Activated effector memory CD4-positive, alpha-beta T cell treated with Interleukin-2 at 50 U/mL for 16 hours (primary cell): ENCODE measurements around the gene SRPK2.
"Not testable (repeated sequence)": the region's sequence is repeated elsewhere in the genome, so short reads cannot be mapped to it uniquely, and the experiment has no call there.

ENCODE experiments used
- DNase-seq: peaks from one replicate; pipeline ENCODE4 v3.0.0-alpha.2; 2020

SRPK2 gene

GRCh38 chr7:105369944-105370343 is 18.8 kb downstream of the SRPK2 start:
- no peak for DNase-seq

DNA sequence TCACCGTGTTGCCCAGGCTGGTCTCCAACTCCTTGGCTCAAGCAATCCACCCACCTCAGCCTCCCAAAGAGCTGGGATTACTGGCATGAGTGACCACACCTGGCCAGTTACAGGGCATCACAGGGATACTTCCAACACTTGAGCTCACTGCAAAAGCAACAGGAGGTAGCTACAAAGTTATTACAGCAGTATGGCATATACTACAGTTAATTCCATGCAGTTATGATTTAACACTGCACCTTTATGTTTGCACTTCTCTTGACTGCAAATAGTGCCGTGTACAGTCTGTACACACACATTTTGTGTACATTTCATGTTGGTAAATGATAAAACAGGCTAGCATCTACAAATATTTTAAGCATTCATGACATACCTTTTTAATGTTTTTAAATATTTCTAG is 21.3 kb downstream of the SRPK2 start:
- DNase-seq, result no peak

DNA sequence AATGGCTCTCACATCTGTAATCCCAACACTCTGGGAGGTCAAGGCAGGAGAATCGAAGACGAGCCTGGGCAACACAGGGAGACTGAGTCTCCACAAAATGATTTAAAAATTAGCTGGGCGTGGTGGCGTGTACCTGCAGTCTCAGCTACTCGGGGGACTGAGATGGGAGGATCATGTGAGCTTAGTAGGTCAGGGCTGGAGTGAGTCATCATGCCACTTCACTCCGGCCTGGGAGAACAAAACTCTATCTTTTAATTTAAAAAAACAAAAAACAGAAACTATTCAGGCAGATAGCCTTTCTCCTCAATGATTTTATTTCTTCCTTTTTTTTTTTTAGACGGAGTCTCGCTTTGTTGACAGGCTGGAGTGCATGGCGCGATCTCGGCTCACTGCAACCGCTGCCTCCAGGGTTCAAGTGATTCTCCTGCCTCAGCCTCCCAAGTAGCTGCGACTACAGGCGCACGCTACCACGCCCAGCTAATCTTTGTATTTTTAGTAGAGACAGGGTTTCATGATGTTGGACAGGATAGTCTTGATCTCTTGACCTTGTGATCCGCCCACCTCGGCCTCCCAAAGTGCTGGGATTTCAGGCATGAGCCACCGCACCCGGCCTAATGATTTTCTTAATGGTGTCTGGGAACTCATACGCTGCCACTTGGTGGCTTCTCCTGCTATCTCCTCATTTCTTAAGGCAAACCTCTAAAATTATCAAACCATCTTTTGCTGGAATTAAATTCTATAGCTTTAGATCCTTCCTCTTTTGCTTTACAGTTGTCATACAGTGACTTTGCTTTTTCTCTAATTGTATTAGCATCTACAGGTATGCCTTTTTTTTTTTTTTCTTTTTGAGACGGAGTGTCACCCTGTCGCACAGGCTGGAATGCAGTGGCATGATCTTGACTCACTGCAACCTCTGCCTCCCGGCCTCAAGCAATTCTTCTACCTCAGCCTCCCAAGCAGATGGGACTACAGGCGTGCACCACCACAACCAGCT is 22.9 kb downstream of the SRPK2 start:
- DNase-seq, result no peak

DNA sequence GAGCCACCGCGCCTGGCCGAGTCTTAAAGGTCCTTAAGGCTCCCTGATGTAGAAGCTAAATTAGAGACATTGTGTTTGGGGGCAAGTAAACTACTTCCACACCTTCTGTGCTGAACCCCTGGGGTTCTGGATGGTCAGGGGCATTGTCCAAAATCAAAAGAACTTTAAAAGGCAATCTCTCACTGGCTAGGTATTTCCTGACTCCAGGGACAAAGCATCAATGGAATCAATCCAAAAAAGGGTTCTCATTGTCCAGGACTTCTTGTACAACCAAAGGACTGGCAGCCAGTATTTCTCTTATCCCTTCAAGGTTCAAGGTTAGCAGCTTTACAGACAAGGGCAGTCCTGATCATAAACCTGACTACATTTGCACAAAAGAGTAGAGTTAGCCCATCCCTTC is 24.0 kb downstream of the SRPK2 start:
- no peak for DNase-seq

DNA sequence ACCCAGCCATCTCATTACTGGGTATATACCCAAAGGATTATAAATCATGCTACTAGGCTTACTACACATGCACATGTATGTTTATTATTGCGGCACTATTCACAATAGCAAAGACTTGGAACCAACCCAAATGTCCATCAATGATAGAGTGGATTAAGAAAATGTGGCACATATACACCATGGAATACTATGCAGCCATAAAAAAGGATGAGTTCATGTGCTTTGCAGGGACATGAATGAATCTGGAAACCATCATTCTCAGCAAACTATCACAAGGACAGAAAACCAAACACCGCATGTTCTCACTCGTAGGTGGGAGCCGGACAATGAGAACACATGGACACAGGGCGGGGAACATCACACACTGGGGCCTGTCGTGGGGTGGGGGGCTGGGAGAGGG is 25.1 kb downstream of the SRPK2 start:
- not testable (repeated sequence) for DNase-seq

DNA sequence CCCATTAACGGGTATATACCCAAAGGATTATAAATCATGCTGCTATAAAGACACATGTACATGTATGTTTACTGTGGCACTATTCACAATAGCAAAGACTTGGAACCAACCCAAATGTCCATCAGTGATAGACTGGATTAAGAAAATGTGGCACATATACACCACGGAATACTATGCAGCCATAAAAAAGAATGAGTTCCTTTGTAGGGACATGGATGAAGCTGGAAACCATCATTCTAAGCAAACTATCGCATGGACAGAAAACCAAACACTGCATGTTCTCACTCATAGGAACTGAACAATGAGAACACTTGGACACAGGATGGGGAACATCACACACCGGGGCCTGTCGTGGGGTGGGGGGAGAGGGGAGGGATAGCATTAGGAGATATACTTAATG is 26.0 kb downstream of the SRPK2 start:
- DNase-seq, result not testable (repeated sequence)

GRCh38 chr7:105361995-105362394 is 26.7 kb downstream of the SRPK2 start:
- not testable (repeated sequence) for DNase-seq

DNA sequence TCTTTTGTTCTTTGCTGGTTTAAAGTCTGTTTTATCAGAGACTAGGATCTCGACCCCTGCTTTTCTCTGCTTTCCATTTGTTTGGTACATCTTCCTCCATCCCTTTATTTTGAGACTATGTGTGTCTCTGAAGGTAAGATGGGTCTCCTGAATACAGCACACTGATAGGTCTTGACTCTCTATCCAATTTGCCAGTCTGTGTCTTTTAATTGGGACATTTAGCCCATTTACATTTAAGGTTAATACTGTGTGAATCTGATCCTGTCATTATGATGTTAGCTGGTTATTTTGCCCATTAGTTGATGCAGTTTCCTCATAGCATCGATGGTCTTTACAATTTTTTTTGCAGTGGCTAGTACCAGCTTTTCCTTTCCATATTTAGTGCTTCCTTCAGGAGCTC is 28.6 kb downstream of the SRPK2 start:
- DNase-seq, result not testable (repeated sequence)

- no peak for DNase-seq
Measured at GRCh38 chr7:105355701-105356100, 33.0 kb downstream of the SRPK2 start.

- DNase-seq, result no peak
Measured at GRCh38 chr7:105354383-105354782, 34.3 kb downstream of the SRPK2 start.

DNA sequence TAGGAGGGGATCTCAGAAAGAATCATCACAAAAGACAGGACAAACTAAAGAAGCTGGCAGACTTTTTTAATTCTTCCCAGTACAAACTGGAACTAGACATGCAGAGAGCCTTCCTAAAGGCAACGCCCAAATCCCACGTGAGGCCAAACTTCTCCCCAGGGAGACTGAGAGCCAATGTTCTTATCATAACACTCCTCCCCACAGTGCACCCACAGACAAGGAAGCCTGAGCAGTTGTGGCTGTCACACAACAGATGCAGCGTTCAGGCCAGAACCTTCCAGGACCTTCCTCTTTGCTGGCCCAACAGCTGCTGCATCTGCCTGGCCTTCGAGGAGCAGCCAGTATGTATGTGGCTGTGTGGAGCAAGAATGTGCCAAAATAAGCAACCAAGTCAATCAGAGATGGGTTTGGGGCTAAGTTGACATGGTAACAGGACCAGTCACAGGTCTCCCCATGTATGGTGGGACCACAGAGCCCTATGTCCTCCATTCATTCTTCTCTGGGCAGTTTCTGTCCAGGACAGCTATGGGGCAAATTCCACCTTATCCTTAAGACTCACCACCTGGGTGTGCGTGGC is 34.9 kb downstream of the SRPK2 start:
- DNase-seq, result no peak

GRCh38 chr7:105352901-105353668 is 35.6 kb downstream of the SRPK2 start:
- no peak for DNase-seq

DNA sequence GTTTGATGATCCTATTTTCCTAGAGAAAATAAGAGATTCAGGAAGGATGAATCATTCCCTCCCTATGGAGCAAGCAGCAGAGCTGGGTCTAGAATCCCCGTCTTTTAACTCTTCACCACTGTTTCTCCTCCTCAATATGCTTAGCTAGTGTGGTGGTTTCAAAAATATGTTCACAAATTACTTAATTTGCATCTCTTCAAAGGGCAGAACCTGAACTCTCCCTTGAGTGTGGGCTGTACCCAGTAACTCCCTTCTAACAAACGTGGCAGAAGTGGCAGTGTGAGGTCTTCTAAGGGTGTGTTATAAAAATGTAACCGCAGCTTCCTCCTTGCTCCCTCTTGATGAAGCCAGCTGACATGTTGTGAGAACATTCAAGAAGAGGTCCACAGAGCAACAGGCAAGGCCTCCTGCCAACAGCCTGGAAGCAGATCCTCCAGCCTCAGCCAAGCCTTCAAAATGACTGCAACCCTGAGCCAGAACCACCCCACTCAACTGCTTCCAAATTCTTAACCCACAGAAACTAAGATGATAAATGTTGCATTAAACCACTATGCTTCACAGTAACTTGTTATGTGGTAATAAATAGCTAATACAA is 36.6 kb downstream of the SRPK2 start:
- peak; percentile 45 for DNase-seq

DNA sequence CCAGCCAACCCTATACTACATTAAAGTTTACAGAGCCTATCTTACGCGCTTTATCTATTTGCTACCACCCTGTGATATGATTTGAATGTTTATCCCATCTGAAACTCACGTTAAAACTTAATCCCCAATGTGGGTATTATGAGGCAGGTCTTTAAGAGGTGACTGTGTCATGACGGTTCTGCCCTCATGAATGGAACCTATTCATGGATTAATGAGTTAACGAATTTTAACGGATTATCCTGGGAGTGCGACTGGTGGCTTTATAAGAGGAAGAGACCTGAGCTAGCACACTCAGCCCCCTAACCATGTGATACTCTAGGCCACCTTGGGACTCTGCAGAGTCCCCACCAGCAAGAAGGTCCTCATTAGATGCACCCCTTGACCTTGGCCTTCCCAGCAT is 37.8 kb downstream of the SRPK2 start:
- no peak for DNase-seq

GRCh38 chr7:105348177-105348576 is 40.5 kb downstream of the SRPK2 start:
- DNase-seq, result not testable (repeated sequence)

- DNase-seq, result peak; percentile 10
Measured at GRCh38 chr7:105346593-105347322, 42.0 kb downstream of the SRPK2 start.

- no peak for DNase-seq
Measured at GRCh38 chr7:105346138-105346537, 42.6 kb downstream of the SRPK2 start.

DNA sequence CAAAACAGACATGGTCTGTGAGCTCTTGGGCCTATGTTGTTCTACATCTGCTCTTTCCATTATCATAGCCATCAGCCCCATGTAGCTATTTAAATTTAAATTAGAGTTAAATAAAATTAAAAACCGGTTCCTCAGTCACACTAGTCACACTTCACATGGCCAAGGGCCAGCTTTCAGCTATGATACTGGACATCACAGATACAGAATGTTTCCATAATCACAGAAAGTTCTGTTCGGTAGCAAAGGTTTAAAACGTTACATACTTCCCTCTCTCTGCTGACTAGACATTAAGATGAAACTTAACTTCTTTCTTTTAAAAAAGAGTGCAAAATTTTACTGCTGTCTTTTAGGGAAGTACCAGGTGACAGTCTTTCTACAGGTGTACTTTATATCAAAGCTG is 43.0 kb downstream of the SRPK2 start:
- no peak for DNase-seq

DNA sequence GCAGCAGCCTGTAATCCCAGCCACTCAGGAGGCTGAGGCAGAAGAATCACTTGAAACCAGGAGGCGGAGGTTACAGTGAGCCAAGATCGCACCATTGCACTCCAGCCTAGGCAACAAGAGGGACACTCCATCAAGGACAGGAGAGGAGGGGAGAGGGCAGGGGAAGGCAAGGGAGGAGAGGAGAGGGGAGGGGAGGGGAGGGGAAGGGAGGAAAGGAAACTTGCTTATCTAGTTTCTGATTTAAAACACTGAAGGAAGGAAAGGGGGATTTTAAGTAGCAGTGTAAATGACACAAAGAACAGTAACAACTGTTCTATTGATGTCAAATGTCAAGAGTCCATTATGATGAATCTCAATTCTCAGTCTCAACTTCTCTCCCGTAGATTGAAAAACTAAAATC is 43.7 kb downstream of the SRPK2 start:
- no peak for DNase-seq

DNA sequence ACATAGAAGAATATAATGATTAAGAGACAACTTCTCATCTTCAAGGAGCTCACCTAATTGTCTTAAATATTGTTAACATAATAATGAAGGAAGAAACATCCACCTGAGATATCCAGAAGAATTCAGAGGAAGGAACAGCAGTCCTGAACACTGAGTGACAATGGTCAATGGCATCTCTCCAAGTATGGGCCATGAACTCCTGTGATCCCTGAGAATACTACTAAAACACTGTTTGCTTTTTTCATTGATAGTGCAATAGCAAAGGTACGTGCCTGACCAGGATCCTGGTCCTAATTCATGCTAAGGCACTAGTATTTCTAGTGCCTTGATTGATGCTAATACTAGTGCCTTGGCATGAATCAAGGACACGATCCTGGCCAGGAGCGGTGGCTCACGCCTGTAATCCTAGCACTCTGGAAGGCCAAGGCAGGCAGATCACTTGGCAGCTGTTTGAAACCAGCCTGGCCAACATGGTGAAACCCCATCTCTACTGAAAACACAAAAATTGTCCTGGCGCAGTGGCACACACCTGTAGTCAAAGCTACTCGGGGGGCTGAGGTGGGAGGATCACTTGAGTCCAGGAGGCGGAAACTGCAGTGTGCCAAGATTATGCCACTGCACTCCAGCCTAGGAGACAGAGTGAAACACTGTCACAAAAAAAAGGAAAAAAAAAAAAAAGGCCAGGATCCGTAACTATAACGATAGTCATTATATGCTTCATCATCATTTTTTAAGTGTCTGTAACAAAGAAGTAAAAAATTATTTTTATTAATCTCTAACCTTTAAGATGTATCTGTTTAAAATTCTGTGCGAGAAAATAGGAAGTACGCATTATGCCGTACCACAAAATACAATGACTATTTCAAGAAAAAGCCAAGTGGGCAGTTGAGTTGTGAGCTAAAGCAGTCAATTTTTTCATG is 49.1 kb downstream of the SRPK2 start:
- no peak for DNase-seq

DNA sequence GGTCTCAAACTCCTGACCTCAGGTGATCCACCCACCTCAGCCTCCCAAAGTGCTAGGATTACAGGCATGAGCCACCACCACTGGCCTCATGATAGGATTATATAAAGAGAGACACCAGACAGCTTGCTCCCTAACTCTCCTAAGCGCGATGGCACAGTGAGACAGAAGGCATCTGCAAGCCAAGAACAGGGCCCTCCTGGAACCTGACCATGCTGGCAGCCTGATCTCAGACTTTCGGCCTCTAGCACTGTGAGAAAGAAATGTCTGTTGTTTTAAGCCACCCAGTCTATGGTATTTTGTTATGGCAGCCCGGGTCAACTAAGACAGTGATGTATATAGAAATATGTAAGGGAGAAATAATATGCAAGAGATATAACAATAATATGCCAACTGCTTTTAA is 51.2 kb downstream of the SRPK2 start:
- DNase-seq, result no peak
